ENCODE results near the gene NHLRC4. TPM values are rescaled to one million over a fixed set of nuclear protein-coding genes. Genes with fewer than 3 reads are reported as not detected.

NHLRC4 gene
- total RNA-seq, 2 experiments from 2014 or later, result 0.45 to 0.55 TPM

- Mint-ChIP-seq H3K27ac (peak overlapping the region; percentile 95), H3K9me3 (no peaks in the 10 kb centered on the region), H3K27me3 (no peaks in the 10 kb centered on the region), H3K4me3 (peak overlapping the region; percentile 80), H3K36me3 (ENCODE audit: low read depth) (peaks cover 17% of the 10 kb centered on the region), H3K4me1 (ENCODE audit: low read depth) (peaks cover 10% of the 10 kb centered on the region)
- POLR2A ChIA-PET, result interaction anchor here (2.7 kb wide), 1 partner anchor 50 kb away, joined by 18 read pairs; the partner anchor contains the start of gene METTL26
- CTCF ChIA-PET, result no interaction called here
- no peaks in the 10 kb centered on the region for H3K36me3 ChIP-seq (ENCODE audit: insufficient read depth, low read length)
- H3K4me3 ChIP-seq (ENCODE audit: low read length), result no peak overlapping the region
- no peaks in the 10 kb centered on the region for H3K9me3 ChIP-seq (ENCODE audit: control insufficient read depth in 1 of 2, insufficient read depth in 1 of 2, low read length in 2 of 2)
- DNase-seq (no peak), ATAC-seq (ENCODE audit: poor library complexity) (no peak)
- H3K27ac ChIP-seq (ENCODE audit: low read depth in 1 of 2, low read length in 2 of 2), result no peak overlapping the region
- intact Hi-C loops (cut with DNase I, micrococcal nuclease), result no loop called here
- no peak for TF ChIP-seq CTCF (IDR thresholded peaks at IDR 0.05)
- no peaks in the 10 kb centered on the region for H3K27me3 ChIP-seq (ENCODE audit: control insufficient read depth in 1 of 2, insufficient read depth in 2 of 2, low read length in 2 of 2)
- peaks cover 32% of the 10 kb centered on the region for H3K4me1 ChIP-seq (ENCODE audit: insufficient read depth, low read length)
These were observed 20.1 kb downstream of the NHLRC4 start for GRCh38 chr16:586645-587590.

GRCh38 chr16:588639-588888 lies 21.8 kb downstream of the NHLRC4 start:
- no peak for TF ChIP-seq CTCF (IDR thresholded peaks at IDR 0.05)
- Mint-ChIP-seq H3K27me3 (no peaks in the 10 kb centered on the region), H3K4me3 (peak overlapping the region; percentile 99), H3K9me3 (no peaks in the 10 kb centered on the region), H3K4me1 (ENCODE audit: low read depth) (peaks cover 13% of the 10 kb centered on the region), H3K27ac (peak overlapping the region; percentile 95), H3K36me3 (ENCODE audit: low read depth) (peaks cover 17% of the 10 kb centered on the region)
- H3K27ac ChIP-seq (ENCODE audit: low read depth in 1 of 2, low read length in 2 of 2), result peak overlapping the region; percentile 84 to 85
- peaks cover 2% of the 10 kb centered on the region for H3K36me3 ChIP-seq (ENCODE audit: insufficient read depth, low read length)
- H3K27me3 ChIP-seq (ENCODE audit: control insufficient read depth in 1 of 2, insufficient read depth in 2 of 2, low read length in 2 of 2), result no peaks in the 10 kb centered on the region
- ATAC-seq (ENCODE audit: poor library complexity) (peak; percentile 37), DNase-seq (peak in 13 of 14 experiments; percentile 38 to 87 (median 60))
- H3K4me1 ChIP-seq (ENCODE audit: insufficient read depth, low read length), result peaks cover 39% of the 10 kb centered on the region
- ChIA-PET CTCF (interaction anchor here (1.0 to 1.6 kb wide), 3 partner anchors 9 to 152 kb away, joined by 3 to 8 read pairs (median 3); partner anchors contain the start of genes CIAO3 and METTL26), POLR2A (interaction anchor here (0.8 to 2.7 kb wide), 8 partner anchors 10 to 200 kb away, joined by 3 to 18 read pairs (median 4); partner anchors contain the start of genes CAPN15, CHTF18, DECR2 and METTL26)
- intact Hi-C loops (cut with DNase I, micrococcal nuclease), result loop anchor here (2.0 kb wide), 2 partner anchors 48 to 720 kb away; partner anchors contain the start of genes METTL26 (in 1 of the 2) and UBE2I (in 1 of the 2)
- H3K9me3 ChIP-seq (ENCODE audit: control insufficient read depth in 1 of 2, insufficient read depth in 1 of 2, low read length in 2 of 2), result no peaks in the 10 kb centered on the region
- peak overlapping the region; percentile 80 for H3K4me3 ChIP-seq (ENCODE audit: low read length)

- peak in 13 of 14 experiments; percentile 96 to 99 (median 98) for DNase-seq
- H3K36me3 Mint-ChIP-seq (ENCODE audit: low read depth), result peaks cover 17% of the 10 kb centered on the region
- ChIA-PET POLR2A (interaction anchor here (0.8 to 2.7 kb wide), 8 partner anchors 9 to 199 kb away, joined by 3 to 18 read pairs (median 4); partner anchors contain the start of genes CAPN15, CHTF18, DECR2 and METTL26), CTCF (interaction anchor here (1.0 to 1.6 kb wide), 3 partner anchors 10 to 152 kb away, joined by 3 to 8 read pairs (median 3); partner anchors contain the start of genes CIAO3 and METTL26)
- H3K27me3 Mint-ChIP-seq, result no peaks in the 10 kb centered on the region
- no peaks in the 10 kb centered on the region for H3K27me3 ChIP-seq (ENCODE audit: control insufficient read depth in 1 of 2, insufficient read depth in 2 of 2, low read length in 2 of 2)
- H3K27ac ChIP-seq (ENCODE audit: low read depth in 1 of 2, low read length in 2 of 2), result peak overlapping the region; percentile 84 to 88
- H3K27ac Mint-ChIP-seq, result peak overlapping the region; percentile 95
- H3K36me3 ChIP-seq (ENCODE audit: insufficient read depth, low read length), result peaks cover 2% of the 10 kb centered on the region
- intact Hi-C loops (cut with DNase I, micrococcal nuclease), result loop anchor here (1.0 to 2.0 kb wide), 5 partner anchors 19 to 720 kb away; partner anchors contain the start of genes METTL26 (in 2 of the 2), CAPN15 (in 1 of the 2) and UBE2I (in 1 of the 2)
- H3K9me3 ChIP-seq (ENCODE audit: control insufficient read depth in 1 of 2, insufficient read depth in 1 of 2, low read length in 2 of 2), result no peaks in the 10 kb centered on the region
- peaks cover 16% of the 10 kb centered on the region for H3K4me1 Mint-ChIP-seq (ENCODE audit: low read depth)
- no peaks in the 10 kb centered on the region for H3K9me3 Mint-ChIP-seq
- no peak for TF ChIP-seq CTCF (IDR thresholded peaks at IDR 0.05)
- H3K4me3 ChIP-seq (ENCODE audit: low read length), result peak overlapping the region; percentile 80
- ATAC-seq (ENCODE audit: poor library complexity), result peak; percentile 69
- peak overlapping the region; percentile 99 for H3K4me3 Mint-ChIP-seq
- H3K4me1 ChIP-seq (ENCODE audit: insufficient read depth, low read length), result peaks cover 42% of the 10 kb centered on the region
These were observed 22.3 kb downstream of the NHLRC4 start for GRCh38 chr16:588889-589657.
